Memory B cell (primary cell): ENCODE results near the gene ANKRD13A.
"Not testable (repeated sequence)": the region's sequence is repeated elsewhere in the genome, so short reads cannot be mapped to it uniquely, and the experiment has no call there.

ENCODE experiments used
- ATAC-seq: fragments of 150-1000 bp; cut with Tn5 transposase; 2 replicates; pipeline ENCODE4 v1.10.0; 2021; ENCODE audit warnings: low read depth, mild to moderate bottlenecking, moderate library complexity
- DNase-seq, 2 donors: peaks; one replicate each; pipeline ENCODE4 v3.0.0; 2022; ENCODE audit warnings: low spot score in 2 of 2
- H3K27ac Mint-ChIP-seq: one replicate; pipeline ENCODE4 v1.8.0; 2022; ENCODE audit warnings: mild to moderate bottlenecking, moderate library complexity, mixed read lengths
- H3K27me3 Mint-ChIP-seq: one replicate; pipeline ENCODE4 v1.8.0; 2022; ENCODE audit warnings: mixed read lengths
- H3K36me3 Mint-ChIP-seq: one replicate; pipeline ENCODE4 v1.8.0; 2022; ENCODE audit warnings: mild to moderate bottlenecking, mixed read lengths
- H3K4me1 Mint-ChIP-seq: one replicate; pipeline ENCODE4 v1.8.0; 2022; ENCODE audit warnings: mixed read lengths
- H3K4me3 Mint-ChIP-seq: one replicate; pipeline ENCODE4 v1.8.0; 2022; ENCODE audit warnings: mild to moderate bottlenecking, moderate library complexity, mixed read lengths
- H3K9me3 Mint-ChIP-seq: one replicate; pipeline ENCODE4 v1.8.0; 2022; ENCODE audit warnings: mixed read lengths

ANKRD13A gene

GRCh38 chr12:110005319-110005973 is 6.2 kb downstream of the ANKRD13A start:
- H3K36me3 Mint-ChIP-seq = peaks cover 21% of the 10 kb centered on the region
- DNase-seq (no peak), ATAC-seq (peak; percentile 61)
- peaks cover 48% of the 10 kb centered on the region for H3K4me1 Mint-ChIP-seq
- no peaks in the 10 kb centered on the region for H3K27me3 Mint-ChIP-seq
- no peaks in the 10 kb centered on the region for H3K9me3 Mint-ChIP-seq
- H3K27ac Mint-ChIP-seq = peak overlapping the region; percentile 98
- peak overlapping the region; percentile 87 for H3K4me3 Mint-ChIP-seq

GRCh38 chr12:110006115-110006514 is 6.9 kb downstream of the ANKRD13A start:
- Mint-ChIP-seq H3K4me1 (peaks cover 49% of the 10 kb centered on the region), H3K36me3 (peaks cover 21% of the 10 kb centered on the region), H3K4me3 (peak overlapping the region; percentile 87), H3K27ac (peak overlapping the region; percentile 98), H3K27me3 (no peaks in the 10 kb centered on the region), H3K9me3 (no peaks in the 10 kb centered on the region)
- DNase-seq (no peak), ATAC-seq (no peak)

- peak overlapping the region; percentile 8 for H3K4me3 Mint-ChIP-seq
Observed at GRCh38 chr12:110007881-110008280, 8.7 kb downstream of the ANKRD13A start.

GRCh38 chr12:110008681-110009398 is 9.6 kb downstream of the ANKRD13A start:
- not testable (repeated sequence) for H3K27me3 Mint-ChIP-seq, ATAC-seq, H3K9me3 Mint-ChIP-seq, DNase-seq
- peaks cover 22% of the 10 kb centered on the region for H3K36me3 Mint-ChIP-seq
- peaks cover 45% of the 10 kb centered on the region for H3K4me1 Mint-ChIP-seq
- H3K4me3 Mint-ChIP-seq = peak overlapping the region; percentile 77
- H3K27ac Mint-ChIP-seq = peak overlapping the region; percentile 100

More at GRCh38 chr12:110007881-110008280, 8.7 kb downstream of the ANKRD13A start:
- H3K4me1 Mint-ChIP-seq = peaks cover 52% of the 10 kb centered on the region
- peaks cover 27% of the 10 kb centered on the region for H3K36me3 Mint-ChIP-seq
- H3K9me3 Mint-ChIP-seq = no peaks in the 10 kb centered on the region
- no peaks in the 10 kb centered on the region for H3K27me3 Mint-ChIP-seq
- no peak for DNase-seq
- peak overlapping the region; percentile 89 for H3K27ac Mint-ChIP-seq
- ATAC-seq = no peak

GRCh38 chr12:110010853-110011723 is 11.9 kb downstream of the ANKRD13A start:
- H3K4me1 Mint-ChIP-seq = peaks cover 39% of the 10 kb centered on the region
- H3K27ac Mint-ChIP-seq = peak overlapping the region; percentile 100
- peaks cover 20% of the 10 kb centered on the region for H3K36me3 Mint-ChIP-seq
- H3K27me3 Mint-ChIP-seq = no peaks in the 10 kb centered on the region
- H3K4me3 Mint-ChIP-seq = peak overlapping the region; percentile 77
- peak; percentile 38 to 58 for DNase-seq
- H3K9me3 Mint-ChIP-seq = no peaks in the 10 kb centered on the region
- peak; percentile 66 for ATAC-seq

- Mint-ChIP-seq H3K36me3 (peaks cover 16% of the 10 kb centered on the region), H3K4me1 (peaks cover 33% of the 10 kb centered on the region), H3K27me3 (no peaks in the 10 kb centered on the region), H3K9me3 (no peaks in the 10 kb centered on the region), H3K27ac (peak overlapping the region; percentile 100), H3K4me3 (peak overlapping the region; percentile 77)
- DNase-seq (peak; percentile 55 to 84), ATAC-seq (peak; percentile 82)
Observed at GRCh38 chr12:110012137-110012536, 12.9 kb downstream of the ANKRD13A start.

- H3K4me1 Mint-ChIP-seq = peaks cover 33% of the 10 kb centered on the region
- peak overlapping the region; percentile 77 for H3K4me3 Mint-ChIP-seq
- no peaks in the 10 kb centered on the region for H3K27me3 Mint-ChIP-seq
Observed at GRCh38 chr12:110012659-110013058, 13.4 kb downstream of the ANKRD13A start.

GRCh38 chr12:110015132-110015531 is 15.9 kb downstream of the ANKRD13A start:
- H3K36me3 Mint-ChIP-seq = peaks cover 19% of the 10 kb centered on the region
- peaks cover 23% of the 10 kb centered on the region for H3K4me1 Mint-ChIP-seq
- DNase-seq = no peak
- ATAC-seq = no peak
- H3K4me3 Mint-ChIP-seq = no peak overlapping the region
- H3K27ac Mint-ChIP-seq = peak overlapping the region; percentile 95
- H3K27me3 Mint-ChIP-seq = no peaks in the 10 kb centered on the region
- H3K9me3 Mint-ChIP-seq = no peaks in the 10 kb centered on the region

More at GRCh38 chr12:110012659-110013058, 13.4 kb downstream of the ANKRD13A start:
- H3K9me3 Mint-ChIP-seq = no peaks in the 10 kb centered on the region
- peaks cover 16% of the 10 kb centered on the region for H3K36me3 Mint-ChIP-seq
- H3K27ac Mint-ChIP-seq = peak overlapping the region; percentile 100
- DNase-seq = no peak
- no peak for ATAC-seq

GRCh38 chr12:110020956-110021355 is 21.7 kb downstream of the ANKRD13A start:
- H3K27ac Mint-ChIP-seq = no peak overlapping the region
- H3K4me3 Mint-ChIP-seq = no peak overlapping the region
- peaks cover 25% of the 10 kb centered on the region for H3K36me3 Mint-ChIP-seq
- H3K4me1 Mint-ChIP-seq = peaks cover 6% of the 10 kb centered on the region
- no peaks in the 10 kb centered on the region for H3K27me3 Mint-ChIP-seq
- ATAC-seq (no peak), DNase-seq (no peak)
- no peaks in the 10 kb centered on the region for H3K9me3 Mint-ChIP-seq

GRCh38 chr12:110023059-110023980 is 24.1 kb downstream of the ANKRD13A start:
- Mint-ChIP-seq H3K4me3 (no peak overlapping the region), H3K36me3 (peaks cover 27% of the 10 kb centered on the region), H3K27ac (peak overlapping the region; percentile 41), H3K4me1 (peaks cover 6% of the 10 kb centered on the region), H3K27me3 (no peaks in the 10 kb centered on the region), H3K9me3 (no peaks in the 10 kb centered on the region)
- DNase-seq (no peak), ATAC-seq (no peak)

- Mint-ChIP-seq H3K36me3 (peaks cover 23% of the 10 kb centered on the region), H3K27me3 (no peaks in the 10 kb centered on the region), H3K27ac (peak overlapping the region; percentile 41), H3K9me3 (no peaks in the 10 kb centered on the region), H3K4me3 (no peak overlapping the region), H3K4me1 (peaks cover 4% of the 10 kb centered on the region)
- DNase-seq (no peak), ATAC-seq (no peak)
Observed at GRCh38 chr12:110024051-110024450, 24.8 kb downstream of the ANKRD13A start.

- Mint-ChIP-seq H3K4me3 (no peak overlapping the region), H3K36me3 (peaks cover 25% of the 10 kb centered on the region), H3K4me1 (peaks cover 4% of the 10 kb centered on the region), H3K9me3 (no peaks in the 10 kb centered on the region), H3K27me3 (no peaks in the 10 kb centered on the region), H3K27ac (peak overlapping the region; percentile 55)
- ATAC-seq (no peak), DNase-seq (no peak)
Observed at GRCh38 chr12:110028323-110028722, 29.1 kb downstream of the ANKRD13A start.

- H3K27me3 Mint-ChIP-seq = no peaks in the 10 kb centered on the region
- peaks cover 24% of the 10 kb centered on the region for H3K36me3 Mint-ChIP-seq
- no peaks in the 10 kb centered on the region for H3K9me3 Mint-ChIP-seq
- H3K4me3 Mint-ChIP-seq = no peak overlapping the region
- H3K27ac Mint-ChIP-seq = no peak overlapping the region
- no peaks in the 10 kb centered on the region for H3K4me1 Mint-ChIP-seq
- ATAC-seq (no peak), DNase-seq (no peak)
Observed at GRCh38 chr12:110029290-110029815, 30.1 kb downstream of the ANKRD13A start.
